Ascending aorta (tissue), 2 donors: ENCODE results near the gene MYORG. TPM values are rescaled to one million over a fixed set of nuclear protein-coding genes. Genes with fewer than 3 reads are reported as not detected.
A peak's percentile ranks its signal among the peaks of the same experiment; 100 is the strongest.

Source experiments
- DNase-seq, 2 donors: peaks; one replicate each; pipeline ENCODE4 v3.0.0-alpha.2; 2019; ENCODE audit warnings: low spot score in 2 of 2
- H3K27ac ChIP-seq, 2 donors: fragments of 200-600 bp; sonication (generic); one replicate each; pipeline ENCODE4 v1.5.1; 2016 to 2017; ENCODE audit warnings: mild to moderate bottlenecking in 1 of 2
- H3K27me3 ChIP-seq: fragments of 200-600 bp; sonication (generic); one replicate; pipeline ENCODE4 v1.5.1; 2017
- H3K36me3 ChIP-seq, 2 donors: fragments of 200-600 bp; sonication (generic); one replicate each; pipeline ENCODE4 v1.5.1; 2016
- H3K4me1 ChIP-seq, 2 donors: fragments of 200-600 bp; sonication (generic); one replicate each; pipeline ENCODE4 v1.5.1; 2016 to 2017; ENCODE audit warnings: mild to moderate bottlenecking in 1 of 2
- H3K4me3 ChIP-seq, 2 donors: fragments of 200-600 bp; sonication (generic); one replicate each; pipeline ENCODE4 v1.5.1; 2016 to 2017; ENCODE audit warnings: mild to moderate bottlenecking in 1 of 2
- H3K9me3 ChIP-seq, 2 donors: fragments of 200-600 bp; sonication (generic); one replicate each; pipeline ENCODE4 v1.5.1; 2016
- CTCF ChIP-seq, 3 experiments: fragments of 200-600 bp in 2 of 3; fragments of 450-650 bp in 1 of 3; sonication (generic) in 2 of 3; IDR thresholded peaks; one replicate each; pipeline ENCODE4 v1.5.1; 2016 to 2019; ENCODE audit warnings: antibody characterized with exemption in 3 of 3, mild to moderate bottlenecking in 1 of 3, moderate library complexity in 1 of 3
- intact Hi-C: fragments of 100-400 bp; cut with DNase I; formaldehyde crosslinking; loops from one replicate; pipeline ENCODE4 v1.15.1; 2023
- total RNA-seq: library from RNA; depleted of rRNA; stranded (reverse); fragments of >200 nt; gene quantifications from one replicate; pipeline ENCODE4 v1.1.0, GENCODE V29; 2016

Gene MYORG
- total RNA-seq, 1 donor from 2014 or later, result 11.0 TPM

GRCh38 chr9:34380034-34380510 lies 3.4 kb upstream of the MYORG start:
- Histone ChIP-seq H3K9me3 (no peaks in the 10 kb centered on the region), H3K4me1 (peaks cover 7 to 16% of the 10 kb centered on the region in 2 donors), H3K4me3 (peak overlapping the region; percentile 14 to 62), H3K27ac (no peak overlapping the region), H3K27me3 (no peaks in the 10 kb centered on the region), H3K36me3 (no peaks in the 10 kb centered on the region)
- no peak for DNase-seq
- TF ChIP-seq CTCF (IDR thresholded peaks at IDR 0.05), result no peak
- intact Hi-C loops, result loop anchor here (1.0 kb wide), 1 partner anchor 254 kb away; the partner anchor contains the start of gene DCAF12

DNA sequence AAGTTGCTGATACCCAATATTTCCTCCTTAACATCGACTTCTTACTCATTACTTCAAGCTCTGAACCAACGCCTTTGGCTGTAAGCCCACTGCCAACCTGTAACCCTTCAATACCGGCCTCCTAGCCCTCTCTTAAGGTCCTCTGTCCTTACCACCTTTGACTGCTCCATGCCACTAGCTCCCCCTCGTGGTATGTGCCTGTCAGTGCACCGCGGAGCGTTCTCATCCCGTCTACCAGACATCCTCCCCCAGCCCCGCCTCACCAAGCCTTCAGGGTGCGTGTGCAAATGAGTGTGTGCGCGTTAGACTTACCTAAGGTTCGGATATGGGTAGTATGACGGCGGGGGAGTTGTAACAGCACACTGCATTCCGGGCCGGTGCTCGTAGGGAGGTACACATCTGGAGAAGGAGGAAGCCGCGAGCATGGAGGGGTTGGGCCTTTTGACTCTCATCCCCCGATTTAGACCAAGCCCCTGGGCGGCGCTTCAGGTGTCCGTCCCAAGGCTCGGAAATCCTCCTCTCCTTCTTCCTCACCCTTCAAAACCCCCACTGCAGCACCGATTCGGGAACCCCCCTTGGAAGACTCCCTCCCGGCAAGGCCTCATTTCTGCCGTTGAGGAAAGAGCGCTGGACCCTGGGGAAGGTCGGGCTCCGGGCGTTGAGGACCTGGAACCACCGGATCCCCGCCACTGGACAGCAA lies 2.8 kb upstream of the MYORG start:
- intact Hi-C loops, result loop anchor here (1.0 to 5.0 kb wide), 3 partner anchors 47 to 253 kb away; partner anchors contain the start of gene DCAF12
- Histone ChIP-seq H3K27me3 (no peaks in the 10 kb centered on the region), H3K4me1 (peaks cover 7 to 16% of the 10 kb centered on the region in 2 donors), H3K4me3 (peak overlapping the region; percentile 14 to 62), H3K9me3 (no peaks in the 10 kb centered on the region), H3K27ac (no peak overlapping the region), H3K36me3 (no peaks in the 10 kb centered on the region)
- DNase-seq, result peak; percentile 72 to 94
- TF ChIP-seq CTCF (IDR thresholded peaks at IDR 0.05), result peak; percentile 96 to 99 (median 97)

DNA sequence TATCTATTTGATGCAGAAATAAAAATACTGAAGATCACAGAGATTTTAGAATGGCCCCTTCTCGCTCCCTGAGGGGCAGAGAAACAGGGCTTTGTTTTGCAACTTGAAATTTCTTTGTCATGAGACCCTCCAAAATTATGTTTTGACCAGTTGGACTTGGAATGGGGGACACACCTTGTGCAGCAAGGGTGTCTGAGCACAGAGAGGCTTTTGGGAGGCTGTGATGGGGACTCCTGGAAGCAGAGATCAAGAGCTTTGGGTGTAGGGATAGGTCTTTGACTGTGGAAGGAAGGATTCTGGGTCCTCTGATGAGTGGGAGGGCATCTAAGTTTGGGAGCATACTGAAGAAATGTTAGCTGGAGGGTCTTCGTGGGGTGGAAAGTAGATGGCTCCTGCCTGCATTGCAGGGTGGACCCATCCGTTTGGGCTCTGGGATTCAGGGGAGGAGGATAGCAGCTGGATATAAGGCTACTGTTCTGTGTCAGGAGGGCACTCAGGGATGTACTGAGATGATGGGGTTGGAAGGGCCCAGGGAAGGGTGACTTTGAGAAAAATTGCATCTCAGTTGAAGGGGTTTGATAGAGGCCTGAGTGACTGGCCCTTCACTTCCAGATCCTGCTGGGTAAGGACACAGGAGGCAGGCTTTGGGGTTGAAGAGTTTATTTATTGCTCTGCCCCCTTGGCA lies 1.8 kb upstream of the MYORG start:
- no peak for DNase-seq
- intact Hi-C loops, result loop anchor here (1.0 to 5.0 kb wide), 2 partner anchors 46 to 126 kb away; no protein-coding TSS in a partner anchor
- H3K27me3 ChIP-seq, result no peaks in the 10 kb centered on the region
- H3K4me3 ChIP-seq, result no peak overlapping the region
- H3K27ac ChIP-seq, result no peak overlapping the region
- peaks cover 7 to 16% of the 10 kb centered on the region in 2 donors for H3K4me1 ChIP-seq
- no peaks in the 10 kb centered on the region for H3K36me3 ChIP-seq
- TF ChIP-seq CTCF (IDR thresholded peaks at IDR 0.05), result no peak
- H3K9me3 ChIP-seq, result no peaks in the 10 kb centered on the region

- Histone ChIP-seq H3K9me3 (no peaks in the 10 kb centered on the region), H3K27me3 (no peaks in the 10 kb centered on the region), H3K36me3 (peaks cover 0 to 3% of the 10 kb centered on the region in 2 donors), H3K4me1 (peaks cover 7 to 16% of the 10 kb centered on the region in 2 donors), H3K27ac (peak overlapping the region; percentile 74 to 78), H3K4me3 (peak overlapping the region; percentile 85 to 86)
- intact Hi-C loops, result loop anchor here (2.0 to 5.0 kb wide), 3 partner anchors 81 to 199 kb away; partner anchors contain the start of genes DNAI1, FAM219A and UBAP1
- DNase-seq, result no peak
- no peak for TF ChIP-seq CTCF (IDR thresholded peaks at IDR 0.05)
Measured at GRCh38 chr9:34377404-34377746, 677 bp upstream of the MYORG start.

- H3K27ac ChIP-seq, result peak overlapping the region; percentile 74 to 78
- intact Hi-C loops, result loop anchor here (2.0 to 5.0 kb wide), 3 partner anchors 83 to 197 kb away; partner anchors contain the start of genes DNAI1, FAM219A and UBAP1
- H3K4me1 ChIP-seq, result peaks cover 7 to 13% of the 10 kb centered on the region in 2 donors
- peaks cover 6 to 16% of the 10 kb centered on the region in 2 donors for H3K36me3 ChIP-seq
- H3K9me3 ChIP-seq, result no peaks in the 10 kb centered on the region
- TF ChIP-seq CTCF (IDR thresholded peaks at IDR 0.05), result no peak
- H3K4me3 ChIP-seq, result peak overlapping the region; percentile 85 to 86
- DNase-seq, result peak in 1 of 2 donors; percentile 82
- no peaks in the 10 kb centered on the region for H3K27me3 ChIP-seq
Measured at GRCh38 chr9:34375901-34376595, 650 bp downstream of the MYORG start.
